GM12801 (cell line): ENCODE results near the gene DCAF12.

Source experiments
- CTCF ChIP-seq: IDR thresholded peaks from one replicate; pipeline ENCODE4 v1.5.1; 2011; ENCODE audit warnings: control low read depth; ENCODE audit not compliant: insufficient read length; ENCODE audit errors: extremely low read depth

The DCAF12 gene

DNA sequence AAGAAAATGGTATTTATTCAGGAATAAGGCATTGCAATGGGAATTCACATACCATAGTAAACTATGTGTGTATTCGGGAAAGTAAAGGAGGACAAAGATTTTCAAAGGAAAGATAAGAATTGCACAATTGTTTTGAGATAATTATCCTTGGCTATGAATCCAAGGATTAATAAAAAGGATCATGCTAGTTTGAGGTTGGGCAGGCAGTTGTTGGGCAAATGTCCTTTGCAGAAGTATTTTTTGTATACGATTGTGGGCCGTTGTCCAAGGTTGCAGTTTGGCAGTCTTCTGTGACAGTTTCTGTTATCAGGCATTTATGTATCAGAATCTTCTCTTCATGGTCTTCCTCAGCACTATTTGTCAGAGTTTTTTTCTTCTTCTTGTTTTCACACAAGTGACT lies 67.2 kb downstream of the DCAF12 start:
- TF ChIP-seq CTCF = no peak

DNA sequence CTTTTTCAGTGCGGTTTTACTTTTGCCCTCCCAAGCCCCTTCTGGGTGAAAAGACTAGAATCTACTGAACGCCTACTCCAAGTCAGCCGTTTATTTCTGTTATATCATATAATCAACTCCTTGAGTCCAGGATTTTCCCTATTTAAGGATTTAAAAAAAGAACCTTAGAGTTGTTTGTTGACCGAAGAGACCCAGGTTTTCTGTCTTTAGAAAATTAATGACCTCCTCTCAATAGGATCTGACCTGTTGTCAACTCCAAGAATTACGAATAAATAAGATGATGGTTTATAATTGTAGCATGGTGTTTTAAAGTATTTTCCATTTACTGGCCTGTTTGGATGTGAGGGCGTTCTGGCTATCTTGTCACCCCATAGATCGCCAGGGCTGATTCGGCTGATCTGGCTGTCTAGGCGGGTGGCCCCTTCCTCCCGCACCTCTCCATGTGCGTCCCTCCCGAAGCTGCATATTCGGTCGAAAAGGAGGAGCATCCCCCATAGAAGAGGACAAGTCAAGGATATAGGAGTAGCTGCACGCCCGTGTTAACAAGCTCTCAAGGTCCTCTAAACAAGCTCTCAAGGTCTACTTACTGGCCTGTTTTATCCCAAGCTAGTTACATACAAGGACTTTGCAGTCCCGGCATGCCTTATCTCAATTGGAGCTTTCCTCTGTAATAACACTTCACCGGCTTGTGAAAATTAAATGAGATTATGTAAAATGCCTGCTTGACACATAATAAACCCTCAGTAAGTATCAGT lies 76.7 kb downstream of the DCAF12 start:
- TF ChIP-seq CTCF = no peak

DNA sequence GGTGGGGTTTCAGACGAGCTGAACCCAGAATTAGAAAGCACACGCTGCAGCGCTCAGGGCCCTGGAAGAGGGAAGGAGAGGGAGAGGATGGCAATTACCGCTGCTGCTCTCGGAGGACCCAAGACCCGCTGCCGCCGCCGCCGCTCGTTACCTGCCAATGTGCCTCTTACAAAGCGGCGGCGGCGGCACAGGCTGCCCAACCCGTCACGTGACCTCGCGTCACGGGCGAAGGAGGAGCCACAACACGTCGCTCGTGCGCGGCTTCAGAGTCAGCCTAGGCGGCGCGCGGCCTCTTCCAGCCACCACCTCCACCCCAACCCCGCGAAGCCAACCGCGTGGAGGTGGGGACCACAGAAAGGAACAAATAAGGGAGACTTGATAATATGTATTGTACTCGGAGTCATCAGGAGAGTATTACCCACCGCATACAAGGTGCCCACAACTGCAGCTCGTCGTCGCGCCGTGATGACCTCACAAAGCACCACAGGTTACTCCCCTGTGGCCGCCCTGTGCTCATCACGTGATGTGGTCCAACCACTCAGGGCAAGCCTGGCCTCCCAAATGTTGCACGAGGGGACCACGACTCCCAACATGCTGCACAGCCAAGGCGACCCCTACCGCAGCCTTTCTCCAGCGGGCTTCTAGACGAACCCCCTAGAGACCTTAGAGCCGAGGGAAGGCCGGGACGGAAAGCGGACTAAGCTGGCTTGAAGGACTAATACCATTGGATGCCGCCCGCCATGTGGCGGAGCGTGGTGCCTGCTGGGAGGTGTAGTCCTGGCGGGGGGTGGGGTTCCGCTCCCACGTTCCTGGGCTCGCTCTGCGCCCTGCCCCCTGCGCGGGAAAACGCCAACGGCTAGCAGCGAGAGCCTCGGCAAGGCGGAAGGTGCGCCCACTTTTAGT lies 77.5 kb downstream of the DCAF12 start, which contains the start of gene UBAP2:
TSS of gene UBAP2 (minus strand) at position 161 of the 903 bp plus-strand sequence. CDS start 31,739 bp downstream, outside the sequence.
- no peak for TF ChIP-seq CTCF

DNA sequence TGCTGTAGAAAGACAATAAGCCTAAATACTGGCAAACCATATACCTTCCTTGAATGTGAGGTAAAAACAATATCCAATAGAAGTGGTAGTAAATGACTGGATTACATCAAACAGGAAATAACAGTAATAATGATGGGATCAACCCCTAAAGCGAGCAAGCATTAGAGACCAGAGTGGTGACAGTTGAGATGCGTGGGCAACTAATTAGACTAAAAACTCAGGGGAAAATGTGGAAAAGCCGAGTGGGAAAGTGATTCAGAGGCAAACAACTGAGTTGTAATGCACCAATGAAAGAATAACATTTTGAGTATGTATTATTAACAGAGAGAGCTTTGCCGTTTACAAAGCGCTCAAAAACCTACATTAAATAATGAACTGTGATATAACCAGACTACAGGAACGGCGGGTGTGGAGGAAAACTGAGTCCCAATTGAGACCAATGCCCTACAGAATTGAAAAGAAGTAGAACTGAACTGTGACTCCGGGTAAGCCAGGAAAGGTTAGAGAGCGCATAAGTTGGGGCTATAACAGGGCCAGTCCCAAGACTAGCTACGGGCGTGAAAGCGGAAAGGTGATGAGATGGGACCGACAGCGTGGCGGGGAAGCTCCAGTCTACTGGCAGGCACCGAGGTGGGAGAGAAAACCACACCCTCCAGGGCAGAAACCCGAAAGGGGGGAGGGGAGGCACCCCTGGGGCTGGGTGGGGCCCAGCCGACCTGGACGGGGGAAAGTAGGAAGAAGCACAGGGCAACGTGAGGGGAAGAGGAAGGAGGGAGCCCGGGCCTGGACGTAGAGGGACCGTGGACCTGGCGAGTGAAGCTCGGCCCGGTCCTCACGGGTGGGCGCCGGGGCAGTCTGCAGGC lies 78.4 kb downstream of the DCAF12 start:
- TF ChIP-seq CTCF = no peak

GRCh38 chr9:34046784-34047379 lies 79.6 kb downstream of the DCAF12 start:
- no peak for TF ChIP-seq CTCF

DNA sequence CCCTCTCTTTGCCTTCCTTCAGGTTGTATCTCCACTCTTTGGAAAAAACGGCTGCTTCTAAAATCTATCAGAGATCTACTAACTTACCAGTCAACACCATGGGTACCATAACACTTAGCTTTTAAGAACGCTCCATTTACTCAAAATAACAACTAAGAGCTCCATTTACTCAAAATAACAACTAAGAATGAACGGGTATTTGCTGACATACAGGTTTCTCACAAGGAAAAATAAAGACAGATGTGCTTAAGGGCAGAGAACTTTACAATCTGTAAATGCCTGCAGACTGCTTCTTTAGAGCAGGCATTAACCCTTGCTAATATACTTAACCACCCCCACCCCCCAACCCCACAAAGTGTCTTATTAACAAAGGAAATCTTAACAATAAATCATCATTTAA lies 80.6 kb downstream of the DCAF12 start:
- no peak for TF ChIP-seq CTCF
